Measurements from ENCODE around the gene LAMP2.

DNA sequence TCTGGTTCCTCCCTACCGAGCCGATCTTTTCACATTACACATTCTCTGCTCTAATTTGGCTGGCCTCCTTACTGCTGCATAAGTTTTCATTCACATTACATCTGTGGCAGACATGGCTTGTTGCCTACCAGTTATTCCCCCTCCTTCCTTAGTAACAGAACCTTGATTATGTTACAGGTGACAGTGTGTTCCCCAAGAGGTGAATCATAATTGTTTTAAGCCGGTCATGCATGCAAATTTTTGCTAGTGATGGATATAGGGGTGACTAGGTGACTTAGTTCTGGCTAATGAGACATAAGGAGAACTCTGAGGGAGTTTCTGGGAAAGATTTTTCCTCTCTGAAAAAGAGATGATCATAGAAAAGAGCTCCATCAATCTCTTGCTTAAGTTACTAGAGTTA is 8.4 kb upstream of the LAMP2 start:
- TF ChIP-seq TCF7L2 (IDR thresholded peaks at IDR 0.05; ENCODE audit: borderline replicate concordance, low read depth, low read length), result no peak
- no peak for TF ChIP-seq ZNF248 (tag by site-specific recombination; IDR thresholded peaks at IDR 0.05)
- TF ChIP-seq, protein P1, sequence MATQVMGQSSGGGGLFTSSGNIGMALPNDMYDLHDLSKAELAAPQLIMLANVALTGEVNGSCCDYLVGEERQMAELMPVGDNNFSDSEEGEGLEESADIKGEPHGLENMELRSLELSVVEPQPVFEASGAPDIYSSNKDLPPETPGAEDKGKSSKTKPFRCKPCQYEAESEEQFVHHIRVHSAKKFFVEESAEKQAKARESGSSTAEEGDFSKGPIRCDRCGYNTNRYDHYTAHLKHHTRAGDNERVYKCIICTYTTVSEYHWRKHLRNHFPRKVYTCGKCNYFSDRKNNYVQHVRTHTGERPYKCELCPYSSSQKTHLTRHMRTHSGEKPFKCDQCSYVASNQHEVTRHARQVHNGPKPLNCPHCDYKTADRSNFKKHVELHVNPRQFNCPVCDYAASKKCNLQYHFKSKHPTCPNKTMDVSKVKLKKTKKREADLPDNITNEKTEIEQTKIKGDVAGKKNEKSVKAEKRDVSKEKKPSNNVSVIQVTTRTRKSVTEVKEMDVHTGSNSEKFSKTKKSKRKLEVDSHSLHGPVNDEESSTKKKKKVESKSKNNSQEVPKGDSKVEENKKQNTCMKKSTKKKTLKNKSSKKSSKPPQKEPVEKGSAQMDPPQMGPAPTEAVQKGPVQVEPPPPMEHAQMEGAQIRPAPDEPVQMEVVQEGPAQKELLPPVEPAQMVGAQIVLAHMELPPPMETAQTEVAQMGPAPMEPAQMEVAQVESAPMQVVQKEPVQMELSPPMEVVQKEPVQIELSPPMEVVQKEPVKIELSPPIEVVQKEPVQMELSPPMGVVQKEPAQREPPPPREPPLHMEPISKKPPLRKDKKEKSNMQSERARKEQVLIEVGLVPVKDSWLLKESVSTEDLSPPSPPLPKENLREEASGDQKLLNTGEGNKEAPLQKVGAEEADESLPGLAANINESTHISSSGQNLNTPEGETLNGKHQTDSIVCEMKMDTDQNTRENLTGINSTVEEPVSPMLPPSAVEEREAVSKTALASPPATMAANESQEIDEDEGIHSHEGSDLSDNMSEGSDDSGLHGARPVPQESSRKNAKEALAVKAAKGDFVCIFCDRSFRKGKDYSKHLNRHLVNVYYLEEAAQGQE (tag by site-specific recombination; IDR thresholded peaks at IDR 0.05), result no peak
- TF ChIP-seq ZNF335 (tag by site-specific recombination; conservative IDR thresholded peaks at IDR 0.05), result no peak
- no peak for TF ChIP-seq HOXA7 (CRISPR knock-in tag; IDR thresholded peaks at IDR 0.05; ENCODE audit: borderline replicate concordance)
- no peak for TF ChIP-seq ZNF529 (tag by site-specific recombination; IDR thresholded peaks at IDR 0.05; ENCODE audit: insufficient replicate concordance)
- no peak for TF ChIP-seq ZNF776 (tag by site-specific recombination; IDR thresholded peaks at IDR 0.05; ENCODE audit: borderline replicate concordance)
- TF ChIP-seq, protein P2, sequence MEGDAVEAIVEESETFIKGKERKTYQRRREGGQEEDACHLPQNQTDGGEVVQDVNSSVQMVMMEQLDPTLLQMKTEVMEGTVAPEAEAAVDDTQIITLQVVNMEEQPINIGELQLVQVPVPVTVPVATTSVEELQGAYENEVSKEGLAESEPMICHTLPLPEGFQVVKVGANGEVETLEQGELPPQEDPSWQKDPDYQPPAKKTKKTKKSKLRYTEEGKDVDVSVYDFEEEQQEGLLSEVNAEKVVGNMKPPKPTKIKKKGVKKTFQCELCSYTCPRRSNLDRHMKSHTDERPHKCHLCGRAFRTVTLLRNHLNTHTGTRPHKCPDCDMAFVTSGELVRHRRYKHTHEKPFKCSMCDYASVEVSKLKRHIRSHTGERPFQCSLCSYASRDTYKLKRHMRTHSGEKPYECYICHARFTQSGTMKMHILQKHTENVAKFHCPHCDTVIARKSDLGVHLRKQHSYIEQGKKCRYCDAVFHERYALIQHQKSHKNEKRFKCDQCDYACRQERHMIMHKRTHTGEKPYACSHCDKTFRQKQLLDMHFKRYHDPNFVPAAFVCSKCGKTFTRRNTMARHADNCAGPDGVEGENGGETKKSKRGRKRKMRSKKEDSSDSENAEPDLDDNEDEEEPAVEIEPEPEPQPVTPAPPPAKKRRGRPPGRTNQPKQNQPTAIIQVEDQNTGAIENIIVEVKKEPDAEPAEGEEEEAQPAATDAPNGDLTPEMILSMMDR (tag by site-specific recombination; IDR thresholded peaks at IDR 0.05), result no peak
- TF ChIP-seq MYNN (tag by site-specific recombination; IDR thresholded peaks at IDR 0.05; ENCODE audit: borderline replicate concordance), result no peak
- TF ChIP-seq, protein P3, sequence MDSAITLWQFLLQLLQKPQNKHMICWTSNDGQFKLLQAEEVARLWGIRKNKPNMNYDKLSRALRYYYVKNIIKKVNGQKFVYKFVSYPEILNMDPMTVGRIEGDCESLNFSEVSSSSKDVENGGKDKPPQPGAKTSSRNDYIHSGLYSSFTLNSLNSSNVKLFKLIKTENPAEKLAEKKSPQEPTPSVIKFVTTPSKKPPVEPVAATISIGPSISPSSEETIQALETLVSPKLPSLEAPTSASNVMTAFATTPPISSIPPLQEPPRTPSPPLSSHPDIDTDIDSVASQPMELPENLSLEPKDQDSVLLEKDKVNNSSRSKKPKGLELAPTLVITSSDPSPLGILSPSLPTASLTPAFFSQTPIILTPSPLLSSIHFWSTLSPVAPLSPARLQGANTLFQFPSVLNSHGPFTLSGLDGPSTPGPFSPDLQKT (IDR thresholded peaks at IDR 0.05; ENCODE audit: borderline replicate concordance, low read depth, low read length), result no peak
